ENCODE results near the gene SLC6A11. TPM values are rescaled to one million over a fixed set of nuclear protein-coding genes. Genes with fewer than 3 reads are reported as not detected.

SLC6A11 gene
- total RNA-seq, 6 donors from 2014 or later = 0.07 TPM; not detected in 5

DNA sequence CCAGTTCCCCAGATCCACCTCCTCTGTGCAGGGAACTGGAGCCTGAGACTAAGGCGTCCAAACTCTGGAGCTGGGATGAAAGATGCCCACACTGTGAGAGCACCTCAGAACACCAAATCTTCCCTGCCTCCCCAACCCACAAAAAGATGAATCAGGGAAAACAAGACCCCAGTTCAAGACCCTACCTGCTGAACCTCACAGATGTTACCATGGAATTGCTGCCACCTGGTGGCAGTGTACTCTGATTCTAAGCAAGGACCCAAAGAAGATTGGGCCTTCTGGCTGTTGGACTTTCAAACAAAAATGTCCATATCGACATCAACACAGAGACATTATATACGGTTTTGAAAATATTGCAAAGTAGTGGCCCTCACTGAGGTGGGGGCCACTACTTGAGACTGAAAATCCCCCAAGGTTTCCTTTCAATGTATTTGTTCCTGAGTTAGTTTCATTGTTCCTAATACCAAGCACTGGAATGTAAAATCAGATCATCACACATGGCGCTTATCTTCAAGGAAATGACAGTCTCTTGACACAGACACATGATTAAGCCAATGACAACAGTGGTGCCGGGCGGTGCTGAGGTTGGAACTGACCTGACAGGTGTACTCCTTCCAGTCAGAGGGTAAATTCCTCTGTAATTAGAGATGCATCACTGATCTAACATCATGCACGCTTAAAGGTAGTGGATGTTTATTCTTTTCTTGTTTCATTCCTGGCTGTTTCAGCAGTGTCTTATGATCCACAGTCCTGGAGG, 67.6 kb downstream of the SLC6A11 start:
- H3K4me1 ChIP-seq = no peaks in the 10 kb centered on the region
- TF ChIP-seq POLR2AphosphoS5 (IDR thresholded peaks at IDR 0.05) (no peak), POLR2A (IDR thresholded peaks at IDR 0.05) (no peak), EP300 (IDR thresholded peaks at IDR 0.05) (no peak)
- TF ChIP-seq, protein P1, sequence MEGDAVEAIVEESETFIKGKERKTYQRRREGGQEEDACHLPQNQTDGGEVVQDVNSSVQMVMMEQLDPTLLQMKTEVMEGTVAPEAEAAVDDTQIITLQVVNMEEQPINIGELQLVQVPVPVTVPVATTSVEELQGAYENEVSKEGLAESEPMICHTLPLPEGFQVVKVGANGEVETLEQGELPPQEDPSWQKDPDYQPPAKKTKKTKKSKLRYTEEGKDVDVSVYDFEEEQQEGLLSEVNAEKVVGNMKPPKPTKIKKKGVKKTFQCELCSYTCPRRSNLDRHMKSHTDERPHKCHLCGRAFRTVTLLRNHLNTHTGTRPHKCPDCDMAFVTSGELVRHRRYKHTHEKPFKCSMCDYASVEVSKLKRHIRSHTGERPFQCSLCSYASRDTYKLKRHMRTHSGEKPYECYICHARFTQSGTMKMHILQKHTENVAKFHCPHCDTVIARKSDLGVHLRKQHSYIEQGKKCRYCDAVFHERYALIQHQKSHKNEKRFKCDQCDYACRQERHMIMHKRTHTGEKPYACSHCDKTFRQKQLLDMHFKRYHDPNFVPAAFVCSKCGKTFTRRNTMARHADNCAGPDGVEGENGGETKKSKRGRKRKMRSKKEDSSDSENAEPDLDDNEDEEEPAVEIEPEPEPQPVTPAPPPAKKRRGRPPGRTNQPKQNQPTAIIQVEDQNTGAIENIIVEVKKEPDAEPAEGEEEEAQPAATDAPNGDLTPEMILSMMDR (IDR thresholded peaks at IDR 0.05) = no peak
- whole genome bisulfite sequencing, 2 donors = 68 to 70% methylated on average over 7 of the region's 7 CpGs

DNA sequence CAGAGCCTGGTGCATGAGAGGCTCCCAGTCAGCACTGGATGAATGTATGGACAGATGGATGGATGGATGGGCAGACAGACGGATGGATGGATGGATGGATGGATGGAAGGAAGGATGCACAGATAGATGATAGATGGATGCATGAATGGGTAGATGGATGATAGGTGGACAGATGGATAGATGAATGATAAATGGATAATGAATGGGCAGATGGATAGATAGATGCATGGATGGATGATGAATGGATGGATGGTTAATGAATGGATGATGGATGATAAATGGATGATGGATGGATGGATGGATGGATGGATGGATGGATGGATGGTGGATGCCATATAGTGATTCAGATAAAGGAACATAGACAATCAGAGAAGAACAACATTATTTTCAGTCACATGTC, 71.0 kb downstream of the SLC6A11 start:
- TF ChIP-seq, protein P1 (IDR thresholded peaks at IDR 0.05) = no peak
- TF ChIP-seq POLR2A (IDR thresholded peaks at IDR 0.05) (no peak), EP300 (IDR thresholded peaks at IDR 0.05) (no peak), POLR2AphosphoS5 (IDR thresholded peaks at IDR 0.05) (no peak)
- no peaks in the 10 kb centered on the region for H3K4me1 ChIP-seq

More for the DNA sequence above, 67.6 kb downstream of the SLC6A11 start:
- no peaks in the 10 kb centered on the region for H3K27me3 ChIP-seq
- no peaks in the 10 kb centered on the region for H3K36me3 ChIP-seq
- H3K27ac ChIP-seq = no peak overlapping the region
- ATAC-seq (ENCODE audit: low FRiP score in 2 of 2) (no peak), DNase-seq (no peak)
- H3K4me3 ChIP-seq = no peak overlapping the region
- H3K9me3 ChIP-seq = no peaks in the 10 kb centered on the region

GRCh38 chr3:10888518-10889090, 72.6 kb downstream of the SLC6A11 start:
- Histone ChIP-seq H3K27ac (no peak overlapping the region), H3K27me3 (no peaks in the 10 kb centered on the region), H3K36me3 (no peaks in the 10 kb centered on the region), H3K4me1 (no peaks in the 10 kb centered on the region), H3K9me3 (peaks cover 0 to 15% (median 14%) of the 10 kb centered on the region in 4 donors), H3K4me3 (no peak overlapping the region)
- ATAC-seq (ENCODE audit: low FRiP score in 2 of 2) (no peak), DNase-seq (no peak)
- TF ChIP-seq, protein P1 (IDR thresholded peaks at IDR 0.05) = no peak
- no peak for TF ChIP-seq EP300 (IDR thresholded peaks at IDR 0.05)
- no peak for TF ChIP-seq POLR2A (IDR thresholded peaks at IDR 0.05)
- TF ChIP-seq POLR2AphosphoS5 (IDR thresholded peaks at IDR 0.05) = no peak
- WGBS, 2 donors = 35 to 48% methylated on average over 3 of the region's 3 CpGs

More for the DNA sequence above, 71.0 kb downstream of the SLC6A11 start:
- Histone ChIP-seq H3K9me3 (peaks cover 0 to 15% (median 14%) of the 10 kb centered on the region in 4 donors), H3K27ac (no peak overlapping the region), H3K36me3 (no peaks in the 10 kb centered on the region), H3K27me3 (no peaks in the 10 kb centered on the region), H3K4me3 (no peak overlapping the region)
- DNase-seq (no peak), ATAC-seq (ENCODE audit: low FRiP score in 2 of 2) (no peak)
- WGBS, 2 donors = 84 to 93% methylated on average over 1 of the region's 1 CpG

GRCh38 chr3:10889206-10889960, 73.4 kb downstream of the SLC6A11 start:
- Histone ChIP-seq H3K36me3 (no peaks in the 10 kb centered on the region), H3K27ac (no peak overlapping the region), H3K9me3 (peaks cover 0 to 15% (median 14%) of the 10 kb centered on the region in 4 donors), H3K4me1 (no peaks in the 10 kb centered on the region), H3K4me3 (no peak overlapping the region), H3K27me3 (no peaks in the 10 kb centered on the region)
- DNase-seq (no peak), ATAC-seq (ENCODE audit: low FRiP score in 2 of 2) (no peak)
- WGBS, 2 donors = 75 to 88% methylated on average over 2 of the region's 2 CpGs
- TF ChIP-seq POLR2A (IDR thresholded peaks at IDR 0.05) (no peak), POLR2AphosphoS5 (IDR thresholded peaks at IDR 0.05) (no peak), EP300 (IDR thresholded peaks at IDR 0.05) (no peak)
- TF ChIP-seq, protein P1 (IDR thresholded peaks at IDR 0.05) = no peak

All from upper lobe of left lung (tissue), 6 donors.